K562 (cell line): ENCODE measurements around the gene PNPO. TPM values are rescaled to one million over a fixed set of nuclear protein-coding genes. Genes with fewer than 3 reads are reported as not detected.

Source experiments
- ATF1 ChIP-seq, 2 experiments: fragments of 450-650 bp in 1 of 2; IDR thresholded peaks; 2 replicates each; pipeline ENCODE4 v1.6.1; 2016; ENCODE audit warnings: missing compliant biosample characterization in 1 of 2, missing genetic modification characterization in 1 of 2
- BRCA1 ChIP-seq, 2 experiments: fragments of 450-650 bp in 1 of 2; sonication (generic) in 1 of 2; formaldehyde crosslinking in 1 of 2; IDR thresholded peaks; 2 replicates each; pipeline versions ENCODE4 v1.5.0 to v1.6.1; 2017 to 2020; ENCODE audit warnings: mild to moderate bottlenecking in 1 of 2, missing genetic modification reagents in 1 of 2
- ESRRA ChIP-seq: fragments of 450-650 bp; IDR thresholded peaks from 2 replicates; pipeline ENCODE4 v1.6.1; 2014; ENCODE audit warnings: low read depth, mild to moderate bottlenecking, moderate library complexity, borderline replicate concordance
- FOXA3 ChIP-seq, 2 experiments: fragments of 450-650 bp in 1 of 2; sonication (generic) in 1 of 2; formaldehyde crosslinking; IDR thresholded peaks in 1 of 2; conservative IDR thresholded peaks in 1 of 2; 2 replicates each; pipeline versions ENCODE4 v1.4.0 to v1.8.0; 2020 to 2022; ENCODE audit warnings: mild to moderate bottlenecking in 2 of 2, missing genetic modification reagents in 1 of 2
- FOXJ3 ChIP-seq: sonication (generic); formaldehyde crosslinking; IDR thresholded peaks from 2 replicates; pipeline ENCODE4 v1.4.0; 2020; ENCODE audit warnings: mild to moderate bottlenecking, missing genetic modification reagents
- GATAD2B ChIP-seq: fragments of 450-650 bp; IDR thresholded peaks from 2 replicates; pipeline ENCODE4 v1.6.1; 2017; ENCODE audit warnings: mild to moderate bottlenecking, borderline replicate concordance
- ILF3 ChIP-seq: fragments of 450-650 bp; IDR thresholded peaks from 2 replicates; pipeline ENCODE4 v1.6.1; 2018; ENCODE audit warnings: antibody characterized with exemption, mild to moderate bottlenecking, moderate library complexity, borderline replicate concordance
- MAZ ChIP-seq, 2 experiments: fragments of 450-650 bp in 1 of 2; sonication (generic) in 1 of 2; formaldehyde crosslinking; IDR thresholded peaks in 1 of 2; conservative IDR thresholded peaks in 1 of 2; 2 replicates each; pipeline versions ENCODE4 v1.4.0 to v1.5.0; 2020; ENCODE audit warnings: mild to moderate bottlenecking in 1 of 2, missing genetic modification reagents in 1 of 2
- MYC ChIP-seq, 2 experiments: fragments of 250-450 bp in 1 of 2; sonication (Bioruptor Pico) in 1 of 2; IDR thresholded peaks; 2 replicates each; pipeline versions ENCODE4 v1.5.1 to v1.6.1; 2012 to 2021; ENCODE audit warnings: low read depth in 2 of 2, borderline replicate concordance in 1 of 2, improper control_type of control experiment in 1 of 2, low read length in 1 of 2, mild to moderate bottlenecking in 1 of 2, moderate library complexity in 1 of 2
- ZNF134 ChIP-seq: fragments of 250-450 bp; sonication (Bioruptor Pico); conservative IDR thresholded peaks from 2 replicates; pipeline ENCODE4 v1.4.0; 2020
- ZNF253 ChIP-seq: fragments of 250-450 bp; sonication (Bioruptor Pico); conservative IDR thresholded peaks from 2 replicates; pipeline ENCODE4 v1.6.1; 2021; ENCODE audit warnings: mild to moderate bottlenecking
- ZNF589 ChIP-seq: fragments of 200-800 bp; sonication (Bioruptor generic); IDR thresholded peaks from 2 replicates; pipeline ENCODE4 v1.6.1; 2016; ENCODE audit warnings: low read depth, missing genetic modification characterization, missing compliant biosample characterization
- polyA plus RNA-seq, 8 experiments: library from polyadenylated mRNA; depleted of rRNA in 4 of 8; stranded (reverse) in 5 of 8; unstranded in 3 of 8; fragments of >200 nt; fragmentation: Nextera tagmentation in 2 of 8; fragmentation: Illumina TruSeq in 1 of 8; extraction: Ambion mirVana in 2 of 8; extraction: Trizol in 1 of 8; gene quantifications; 2 replicates each; pipeline versions ENCODE4 v1.2.1 to v1.2.3, GENCODE V29; 2011 to 2014; ENCODE audit warnings: inconsistent platforms in 1 of 8, missing spikeins in 1 of 8
- total RNA-seq, 7 experiments: library from RNA; depleted of rRNA in 6 of 7; stranded (reverse); fragments of >200 nt in 6 of 7; fragmentation: Illumina TruSeq in 2 of 7; extraction: Trizol in 2 of 7; gene quantifications; 2 replicates each; pipeline versions ENCODE4 v1.2.1 to v1.2.3, GENCODE V29; 2011 to 2021; ENCODE audit warnings: low replicate concordance in 1 of 7
- TF ChIP-seq, protein P1 (sequence below), 2 experiments: IDR thresholded peaks in 1 of 2; conservative IDR thresholded peaks in 1 of 2; 2 replicates each; pipeline ENCODE4 v1.6.1; 2016; ENCODE audit warnings: low read depth in 2 of 2, mild to moderate bottlenecking in 1 of 2, missing compliant biosample characterization in 1 of 2, missing genetic modification characterization in 1 of 2, moderate library complexity in 1 of 2
- TF ChIP-seq, protein P2 (sequence below): sonication (generic); formaldehyde crosslinking; IDR thresholded peaks from 2 replicates; pipeline ENCODE4 v1.8.1; 2023; ENCODE audit warnings: mild to moderate bottlenecking, missing genetic modification reagents

Gene PNPO
- total and polyA plus RNA-seq, 9 of the 15 experiments (the other 6 are each of a cell fraction or from before 2014, with no cell fraction given) = 16.6 to 39.0 (median 27.4) TPM

DNA sequence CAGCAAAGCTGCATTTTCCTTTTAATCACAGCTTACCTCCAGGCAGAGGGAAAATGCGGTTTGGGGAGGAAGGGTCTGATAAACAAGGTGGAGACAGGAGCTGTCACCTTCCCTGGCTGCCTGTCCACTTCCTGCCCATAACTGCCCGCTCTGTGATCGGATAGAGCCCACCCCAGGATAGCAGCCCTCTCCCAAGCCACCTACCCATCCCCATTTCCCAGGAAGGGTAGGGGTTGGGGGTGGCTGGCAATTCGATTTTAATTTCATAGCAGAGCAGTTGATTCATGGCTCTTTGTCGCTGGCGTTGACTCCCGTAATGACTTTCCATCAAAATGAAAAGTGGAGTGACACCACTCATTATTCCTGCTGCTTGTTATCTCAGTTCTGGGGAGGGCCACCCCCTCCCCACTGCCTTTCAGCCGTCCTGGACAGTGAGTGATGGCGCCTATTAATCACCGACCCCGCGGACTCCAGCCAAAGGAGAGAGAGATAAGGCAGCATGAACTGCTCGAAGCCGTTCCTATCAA lies 40.8 kb downstream of the PNPO start (continued):
- TF ChIP-seq MYC (IDR thresholded peaks at IDR 0.05; ENCODE audit: low read depth, low read length) = no peak
- TF ChIP-seq MYC (CRISPR knock-in tag; IDR thresholded peaks at IDR 0.05; ENCODE audit: borderline replicate concordance, low read depth) = no peak
- TF ChIP-seq GATAD2B = peak; percentile 85
- TF ChIP-seq ZNF589 = 0 out of 2 replicates have a peak, but pooled peaks have one; percentile 55
- no peak for TF ChIP-seq ILF3
- TF ChIP-seq FOXA3 (CRISPR knock-in tag; conservative IDR thresholded peaks at IDR 0.05 in 1 of 2, IDR thresholded peaks at IDR 0.05 in 1 of 2) = no peak
- TF ChIP-seq, protein P1, sequence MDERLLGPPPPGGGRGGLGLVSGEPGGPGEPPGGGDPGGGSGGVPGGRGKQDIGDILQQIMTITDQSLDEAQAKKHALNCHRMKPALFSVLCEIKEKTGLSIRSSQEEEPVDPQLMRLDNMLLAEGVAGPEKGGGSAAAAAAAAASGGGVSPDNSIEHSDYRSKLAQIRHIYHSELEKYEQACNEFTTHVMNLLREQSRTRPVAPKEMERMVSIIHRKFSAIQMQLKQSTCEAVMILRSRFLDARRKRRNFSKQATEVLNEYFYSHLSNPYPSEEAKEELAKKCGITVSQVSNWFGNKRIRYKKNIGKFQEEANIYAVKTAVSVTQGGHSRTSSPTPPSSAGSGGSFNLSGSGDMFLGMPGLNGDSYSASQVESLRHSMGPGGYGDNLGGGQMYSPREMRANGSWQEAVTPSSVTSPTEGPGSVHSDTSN (CRISPR knock-in tag; IDR thresholded peaks at IDR 0.05; ENCODE audit: low read depth) = peak; percentile 84
- TF ChIP-seq, protein P1 (tag; conservative IDR thresholded peaks at IDR 0.05; ENCODE audit: low read depth) = peak; percentile 100
- no peak for TF ChIP-seq FOXJ3 (CRISPR knock-in tag)
- peak; percentile 38; the same call in 1 of the 2 replicates for TF ChIP-seq ESRRA
- TF ChIP-seq ZNF253 (CRISPR knock-in tag) = no peak
- TF ChIP-seq BRCA1 (IDR thresholded peaks at IDR 0.05) = no peak
- TF ChIP-seq BRCA1 (CRISPR knock-in tag; IDR thresholded peaks at IDR 0.05) = no peak
- no peak for TF ChIP-seq ATF1 (CRISPR knock-in tag; IDR thresholded peaks at IDR 0.05)
- peak; percentile 56; the same call in 1 of the 2 replicates for TF ChIP-seq ATF1 (tag; IDR thresholded peaks at IDR 0.05)
- no peak for TF ChIP-seq ZNF134 (CRISPR knock-in tag)
- TF ChIP-seq, protein P2, sequence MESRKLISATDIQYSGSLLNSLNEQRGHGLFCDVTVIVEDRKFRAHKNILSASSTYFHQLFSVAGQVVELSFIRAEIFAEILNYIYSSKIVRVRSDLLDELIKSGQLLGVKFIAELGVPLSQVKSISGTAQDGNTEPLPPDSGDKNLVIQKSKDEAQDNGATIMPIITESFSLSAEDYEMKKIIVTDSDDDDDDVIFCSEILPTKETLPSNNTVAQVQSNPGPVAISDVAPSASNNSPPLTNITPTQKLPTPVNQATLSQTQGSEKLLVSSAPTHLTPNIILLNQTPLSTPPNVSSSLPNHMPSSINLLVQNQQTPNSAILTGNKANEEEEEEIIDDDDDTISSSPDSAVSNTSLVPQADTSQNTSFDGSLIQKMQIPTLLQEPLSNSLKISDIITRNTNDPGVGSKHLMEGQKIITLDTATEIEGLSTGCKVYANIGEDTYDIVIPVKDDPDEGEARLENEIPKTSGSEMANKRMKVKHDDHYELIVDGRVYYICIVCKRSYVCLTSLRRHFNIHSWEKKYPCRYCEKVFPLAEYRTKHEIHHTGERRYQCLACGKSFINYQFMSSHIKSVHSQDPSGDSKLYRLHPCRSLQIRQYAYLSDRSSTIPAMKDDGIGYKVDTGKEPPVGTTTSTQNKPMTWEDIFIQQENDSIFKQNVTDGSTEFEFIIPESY (CRISPR knock-in tag) = no peak
- TF ChIP-seq MAZ (CRISPR knock-in tag; conservative IDR thresholded peaks at IDR 0.05 in 1 of 2, IDR thresholded peaks at IDR 0.05 in 1 of 2) = peak; percentile 43 to 83; a peak in 1 of 4 replicates
